Smooth muscle cell (in vitro differentiated cells): ENCODE data around the gene MINDY4. TPM values are rescaled to one million over a fixed set of nuclear protein-coding genes. Genes with fewer than 3 reads are reported as not detected.

Experiments used
- DNase-seq: peaks from one replicate; lab custom pipeline; 2025; ENCODE audit not compliant: unreplicated experiment; lab: John Stamatoyannopoulos, UW
- H2AFZ ChIP-seq: fragments of 200-600 bp; sonication (generic); 2 replicates; pipeline ENCODE4 v1.6.0; 2016; ENCODE audit warnings: antibody characterized with exemption, low read depth, mild to moderate bottlenecking
- H3F3A ChIP-seq: fragments of 200-600 bp; sonication (generic); 2 replicates; pipeline ENCODE4 v1.6.0; 2017; ENCODE audit warnings: antibody characterized with exemption, low read depth
- H3K27ac ChIP-seq: fragments of 200-600 bp; sonication (generic); 2 replicates; pipeline ENCODE4 v1.5.1; 2016; ENCODE audit warnings: low read depth, mild to moderate bottlenecking
- H3K27me3 ChIP-seq: fragments of 200-600 bp; sonication (generic); 2 replicates; pipeline ENCODE4 v1.6.1; 2016; ENCODE audit warnings: low read depth, mild to moderate bottlenecking
- H3K36me3 ChIP-seq: fragments of 200-600 bp; sonication (generic); 2 replicates; pipeline ENCODE4 v1.5.1; 2016; ENCODE audit warnings: low read depth
- H3K4me1 ChIP-seq: fragments of 200-600 bp; sonication (generic); 2 replicates; pipeline ENCODE4 v1.5.1; 2016; ENCODE audit warnings: low read depth
- H3K4me2 ChIP-seq: fragments of 200-600 bp; sonication (generic); 2 replicates; pipeline ENCODE4 v1.6.0; 2016; ENCODE audit warnings: mild to moderate bottlenecking
- H3K4me3 ChIP-seq: fragments of 200-600 bp; sonication (generic); 2 replicates; pipeline ENCODE4 v1.5.1; 2016; ENCODE audit warnings: mild to moderate bottlenecking
- H3K79me2 ChIP-seq: fragments of 200-600 bp; sonication (generic); 2 replicates; pipeline ENCODE4 v1.6.0; 2016; ENCODE audit warnings: low read depth, mild to moderate bottlenecking
- H3K9ac ChIP-seq: fragments of 200-600 bp; sonication (generic); 2 replicates; pipeline ENCODE4 v1.6.0; 2016; ENCODE audit warnings: low read depth
- H3K9me3 ChIP-seq: fragments of 200-600 bp; sonication (generic); replicated peaks from 2 replicates; pipeline ENCODE4 v1.5.1; 2016; ENCODE audit warnings: low read depth
- H4K20me1 ChIP-seq: fragments of 200-600 bp; sonication (generic); 2 replicates; pipeline ENCODE4 v1.6.0; 2016; ENCODE audit warnings: low read depth
- WGBS: methylation state at CpG from one replicate; pipeline ENCODE4 v1.1.7; 2016; ENCODE audit warnings: low lambda C conversion rate; 5-methylcytosine and 5-hydroxymethylcytosine counted together
- polyA plus RNA-seq: library from polyadenylated mRNA; unstranded; fragments of >200 nt; fragmentation: Nextera tagmentation; extraction: Ambion mirVana; gene quantifications from 2 replicates; pipeline ENCODE4 v1.2.1, GENCODE V29; 2016
- total RNA-seq: library from RNA; depleted of rRNA; stranded (reverse); fragments of >200 nt; gene quantifications from 2 replicates; pipeline ENCODE4 v1.2.3, GENCODE V29; 2014
- TF ChIP-seq, protein P1 (sequence below): fragments of 200-600 bp; sonication (generic); IDR thresholded peaks from 2 replicates; pipeline ENCODE4 v1.5.1; 2017; ENCODE audit warnings: borderline replicate concordance, mild to moderate bottlenecking, antibody characterized with exemption; ENCODE audit not compliant: insufficient read depth, poor library complexity, severe bottlenecking

MINDY4 gene
- total and polyA plus RNA-seq, 2 experiments from 2014 or later, result 4.9 to 5.3 TPM

GRCh38 chr7:30865076-30865475, 93.9 kb downstream of the MINDY4 start:
- H3F3A ChIP-seq, result no peaks in the 10 kb centered on the region
- H3K36me3 ChIP-seq, result no peaks in the 10 kb centered on the region
- no peak for DNase-seq
- H3K4me3 ChIP-seq, result no peak overlapping the region
- no peaks in the 10 kb centered on the region for H3K9me3 ChIP-seq
- WGBS, result 93% methylated on average over 4 of the region's 4 CpGs
- H2AFZ ChIP-seq, result no peak overlapping the region
- H3K79me2 ChIP-seq, result no peaks in the 10 kb centered on the region
- H3K4me1 ChIP-seq, result peaks cover 8% of the 10 kb centered on the region
- no peak overlapping the region for H3K4me2 ChIP-seq
- H4K20me1 ChIP-seq, result no peaks in the 10 kb centered on the region
- H3K27ac ChIP-seq, result no peak overlapping the region
- no peak overlapping the region for H3K9ac ChIP-seq
- TF ChIP-seq, protein P1, sequence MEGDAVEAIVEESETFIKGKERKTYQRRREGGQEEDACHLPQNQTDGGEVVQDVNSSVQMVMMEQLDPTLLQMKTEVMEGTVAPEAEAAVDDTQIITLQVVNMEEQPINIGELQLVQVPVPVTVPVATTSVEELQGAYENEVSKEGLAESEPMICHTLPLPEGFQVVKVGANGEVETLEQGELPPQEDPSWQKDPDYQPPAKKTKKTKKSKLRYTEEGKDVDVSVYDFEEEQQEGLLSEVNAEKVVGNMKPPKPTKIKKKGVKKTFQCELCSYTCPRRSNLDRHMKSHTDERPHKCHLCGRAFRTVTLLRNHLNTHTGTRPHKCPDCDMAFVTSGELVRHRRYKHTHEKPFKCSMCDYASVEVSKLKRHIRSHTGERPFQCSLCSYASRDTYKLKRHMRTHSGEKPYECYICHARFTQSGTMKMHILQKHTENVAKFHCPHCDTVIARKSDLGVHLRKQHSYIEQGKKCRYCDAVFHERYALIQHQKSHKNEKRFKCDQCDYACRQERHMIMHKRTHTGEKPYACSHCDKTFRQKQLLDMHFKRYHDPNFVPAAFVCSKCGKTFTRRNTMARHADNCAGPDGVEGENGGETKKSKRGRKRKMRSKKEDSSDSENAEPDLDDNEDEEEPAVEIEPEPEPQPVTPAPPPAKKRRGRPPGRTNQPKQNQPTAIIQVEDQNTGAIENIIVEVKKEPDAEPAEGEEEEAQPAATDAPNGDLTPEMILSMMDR, result no peak
- no peaks in the 10 kb centered on the region for H3K27me3 ChIP-seq

GRCh38 chr7:30865821-30866220, 94.6 kb downstream of the MINDY4 start:
- WGBS, result 93% methylated on average over 4 of the region's 4 CpGs

DNA sequence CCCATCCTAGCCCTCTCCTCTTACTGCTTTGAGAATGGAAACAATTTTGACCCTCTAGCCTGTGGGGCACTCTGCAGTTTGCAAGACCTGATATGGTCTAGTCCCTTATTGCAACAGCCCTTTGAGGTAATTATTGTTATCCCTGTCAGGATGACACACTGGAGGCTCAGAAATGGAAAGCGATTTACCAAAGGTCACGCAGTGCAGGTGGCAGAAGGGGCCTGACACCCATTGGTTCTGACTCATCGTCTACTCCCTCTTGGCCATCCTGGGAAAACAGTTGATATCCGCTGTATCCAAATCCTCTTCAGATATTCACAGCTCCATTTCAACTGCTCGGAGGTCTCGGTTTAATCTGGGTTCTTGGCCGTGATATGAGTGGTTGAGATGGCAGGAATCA, 95.7 kb downstream of the MINDY4 start:
- Histone ChIP-seq H3K27me3 (no peaks in the 10 kb centered on the region), H3K4me3 (no peak overlapping the region), H3K4me1 (peaks cover 5% of the 10 kb centered on the region), H2AFZ (no peak overlapping the region), H3K9ac (no peak overlapping the region), H3K36me3 (no peaks in the 10 kb centered on the region), H3K27ac (no peak overlapping the region), H3K4me2 (no peak overlapping the region), H3K79me2 (no peaks in the 10 kb centered on the region), H3F3A (no peaks in the 10 kb centered on the region), H3K9me3 (no peaks in the 10 kb centered on the region), H4K20me1 (no peaks in the 10 kb centered on the region)
- TF ChIP-seq, protein P1, result no peak
- 64% methylated on average over 7 of the region's 7 CpGs for WGBS
- DNase-seq, result no peak

More at GRCh38 chr7:30865821-30866220, 94.6 kb downstream of the MINDY4 start:
- Histone ChIP-seq H3K27ac (no peak overlapping the region), H3K36me3 (no peaks in the 10 kb centered on the region), H3F3A (no peaks in the 10 kb centered on the region), H3K4me1 (peaks cover 5% of the 10 kb centered on the region), H3K4me2 (no peak overlapping the region), H3K9me3 (no peaks in the 10 kb centered on the region), H3K4me3 (no peak overlapping the region), H4K20me1 (no peaks in the 10 kb centered on the region), H3K9ac (no peak overlapping the region), H2AFZ (no peak overlapping the region), H3K27me3 (no peaks in the 10 kb centered on the region), H3K79me2 (no peaks in the 10 kb centered on the region)
- DNase-seq, result no peak
- TF ChIP-seq, protein P1, result no peak

- H3K36me3 ChIP-seq, result no peaks in the 10 kb centered on the region
- H3K27me3 ChIP-seq, result no peaks in the 10 kb centered on the region
- no peaks in the 10 kb centered on the region for H3K9me3 ChIP-seq
- TF ChIP-seq, protein P1, result no peak
- H3K4me3 ChIP-seq, result no peak overlapping the region
- H3K4me1 ChIP-seq, result peaks cover 5% of the 10 kb centered on the region
- 95% methylated on average over 1 of the region's 1 CpG for WGBS
- no peak overlapping the region for H3K4me2 ChIP-seq
- no peaks in the 10 kb centered on the region for H4K20me1 ChIP-seq
- H3K9ac ChIP-seq, result no peak overlapping the region
- no peak for DNase-seq
- H3K79me2 ChIP-seq, result no peaks in the 10 kb centered on the region
- no peaks in the 10 kb centered on the region for H3F3A ChIP-seq
- no peak overlapping the region for H2AFZ ChIP-seq
- no peak overlapping the region for H3K27ac ChIP-seq
Measured at GRCh38 chr7:30867483-30867882, 96.3 kb downstream of the MINDY4 start.
